Parathyroid adenoma (tissue), 2 donors: ENCODE results near the gene MXD1.

Experiments used
- H2AFZ ChIP-seq: fragments of 300-600 bp; sonication (generic); one replicate; pipeline ENCODE4 v1.7.0; 2017; ENCODE audit warnings: antibody characterized with exemption, mild to moderate bottlenecking
- H3K27ac ChIP-seq: fragments of 300-600 bp; sonication (generic); one replicate; pipeline ENCODE4 v1.7.0; 2017
- H3K27me3 ChIP-seq: fragments of 300-600 bp; sonication (generic); one replicate; pipeline ENCODE4 v1.7.0; 2017; ENCODE audit warnings: low read length; ENCODE audit not compliant: control insufficient read depth, insufficient read depth
- H3K36me3 ChIP-seq: fragments of 300-600 bp; sonication (generic); one replicate; pipeline ENCODE4 v1.7.0; 2017; ENCODE audit warnings: low read length; ENCODE audit not compliant: control insufficient read depth, insufficient read depth
- H3K4me1 ChIP-seq: fragments of 300-600 bp; sonication (generic); one replicate; pipeline ENCODE4 v1.7.0; 2017; ENCODE audit warnings: control low read depth
- H3K4me2 ChIP-seq: fragments of 300-600 bp; sonication (generic); one replicate; pipeline ENCODE4 v1.7.0; 2017; ENCODE audit warnings: low read length
- H3K4me3 ChIP-seq: fragments of 300-600 bp; sonication (generic); one replicate; pipeline ENCODE4 v1.7.0; 2017; ENCODE audit warnings: low read depth, low read length
- H3K79me2 ChIP-seq: fragments of 300-600 bp; sonication (generic); one replicate; pipeline ENCODE4 v1.7.0; 2017; ENCODE audit warnings: control low read depth
- H3K9ac ChIP-seq: fragments of 300-600 bp; sonication (generic); one replicate; pipeline ENCODE4 v1.7.0; 2017; ENCODE audit warnings: mild to moderate bottlenecking
- H3K9me3 ChIP-seq: fragments of 300-600 bp; sonication (generic); one replicate; pipeline ENCODE4 v1.7.0; 2017; ENCODE audit warnings: low read length; ENCODE audit not compliant: control insufficient read depth
- TF ChIP-seq, protein P1 (sequence below): fragments of 300-600 bp; sonication (generic); IDR thresholded peaks from one replicate; pipeline ENCODE4 v1.7.0; 2017; ENCODE audit warnings: antibody characterized with exemption, mild to moderate bottlenecking
- donor health status: primary hyperparathyroidism.

The MXD1 gene

DNA sequence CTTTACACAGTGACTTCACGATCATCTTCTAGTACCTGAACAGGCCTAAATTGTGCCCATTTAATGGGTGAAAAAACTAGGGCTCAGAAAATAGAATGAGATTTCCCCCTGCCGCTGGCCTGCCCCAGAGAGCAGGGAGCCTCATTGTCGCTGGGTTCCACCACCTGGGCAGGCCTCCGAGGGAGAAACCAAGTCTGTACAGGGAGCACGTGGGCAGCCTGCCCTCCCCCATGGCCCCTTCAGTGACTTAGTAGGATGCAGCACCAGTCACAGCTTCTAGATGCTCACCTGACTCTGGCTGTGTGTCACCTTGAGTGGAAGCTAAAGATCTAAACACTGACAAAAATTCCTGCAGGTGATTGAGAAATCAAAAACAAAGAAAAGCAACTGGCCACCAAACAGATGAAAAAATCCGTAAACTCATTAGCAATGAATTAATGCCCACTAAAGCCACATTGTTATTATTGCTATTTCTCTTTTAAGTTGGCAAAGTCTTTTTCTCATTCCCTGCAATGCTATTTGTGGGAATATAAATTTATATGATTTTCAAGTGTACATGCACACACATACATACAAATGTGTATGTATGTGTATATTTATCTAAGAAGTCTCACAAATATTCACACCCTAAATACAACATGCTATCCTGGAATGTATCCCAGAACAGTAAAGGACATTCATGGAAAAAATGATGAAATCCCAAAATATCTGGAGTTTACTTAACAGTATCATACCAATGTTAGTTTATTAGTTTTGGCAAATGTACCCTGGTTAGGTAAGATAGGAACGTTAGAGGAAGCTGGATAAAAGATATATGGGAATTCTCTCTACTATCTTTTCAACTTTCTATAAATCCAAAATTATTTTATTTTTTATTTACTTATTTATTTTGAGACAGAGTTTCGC lies 65.2 kb downstream of the MXD1 start:
- TF ChIP-seq, protein P1, sequence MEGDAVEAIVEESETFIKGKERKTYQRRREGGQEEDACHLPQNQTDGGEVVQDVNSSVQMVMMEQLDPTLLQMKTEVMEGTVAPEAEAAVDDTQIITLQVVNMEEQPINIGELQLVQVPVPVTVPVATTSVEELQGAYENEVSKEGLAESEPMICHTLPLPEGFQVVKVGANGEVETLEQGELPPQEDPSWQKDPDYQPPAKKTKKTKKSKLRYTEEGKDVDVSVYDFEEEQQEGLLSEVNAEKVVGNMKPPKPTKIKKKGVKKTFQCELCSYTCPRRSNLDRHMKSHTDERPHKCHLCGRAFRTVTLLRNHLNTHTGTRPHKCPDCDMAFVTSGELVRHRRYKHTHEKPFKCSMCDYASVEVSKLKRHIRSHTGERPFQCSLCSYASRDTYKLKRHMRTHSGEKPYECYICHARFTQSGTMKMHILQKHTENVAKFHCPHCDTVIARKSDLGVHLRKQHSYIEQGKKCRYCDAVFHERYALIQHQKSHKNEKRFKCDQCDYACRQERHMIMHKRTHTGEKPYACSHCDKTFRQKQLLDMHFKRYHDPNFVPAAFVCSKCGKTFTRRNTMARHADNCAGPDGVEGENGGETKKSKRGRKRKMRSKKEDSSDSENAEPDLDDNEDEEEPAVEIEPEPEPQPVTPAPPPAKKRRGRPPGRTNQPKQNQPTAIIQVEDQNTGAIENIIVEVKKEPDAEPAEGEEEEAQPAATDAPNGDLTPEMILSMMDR: no peak
- Histone ChIP-seq H3K27ac (no peak overlapping the region), H3K4me2 (no peak overlapping the region), H3K9ac (no peak overlapping the region), H3K27me3 (no peaks in the 10 kb centered on the region), H3K4me1 (peaks cover 10% of the 10 kb centered on the region), H3K4me3 (no peak overlapping the region), H2AFZ (no peak overlapping the region), H3K9me3 (no peaks in the 10 kb centered on the region), H3K79me2 (no peaks in the 10 kb centered on the region), H3K36me3 (no peaks in the 10 kb centered on the region)

DNA sequence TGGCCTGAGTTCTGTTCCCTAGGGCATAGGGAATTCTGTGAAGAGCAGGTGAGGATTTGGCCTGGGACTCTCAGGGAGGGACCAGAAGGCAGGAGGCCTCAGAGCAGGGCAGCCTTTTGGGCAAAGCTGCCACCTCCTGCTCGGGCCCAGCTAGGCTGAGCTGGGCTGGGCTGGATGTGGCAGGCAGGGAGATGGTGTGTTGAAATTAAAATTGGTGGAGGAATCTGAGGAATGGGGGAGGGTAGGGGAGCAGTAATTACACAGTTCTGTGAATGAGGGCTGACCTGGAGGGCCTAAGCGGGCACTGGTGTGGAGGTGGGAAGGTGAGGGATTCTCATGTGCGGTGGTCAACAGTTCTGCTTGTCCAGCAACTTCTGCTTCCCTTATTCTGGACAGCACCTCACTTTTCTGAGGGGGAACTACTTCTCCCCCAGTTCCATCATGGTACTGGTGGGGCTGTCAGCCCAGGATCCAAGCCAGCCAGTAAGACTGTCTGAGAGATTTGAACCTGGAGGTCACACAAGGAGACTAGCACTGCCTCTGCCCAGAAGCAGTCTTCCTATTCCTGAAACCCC lies 68.6 kb downstream of the MXD1 start:
- Histone ChIP-seq H2AFZ (no peak overlapping the region), H3K27me3 (no peaks in the 10 kb centered on the region), H3K4me2 (no peak overlapping the region)

DNA sequence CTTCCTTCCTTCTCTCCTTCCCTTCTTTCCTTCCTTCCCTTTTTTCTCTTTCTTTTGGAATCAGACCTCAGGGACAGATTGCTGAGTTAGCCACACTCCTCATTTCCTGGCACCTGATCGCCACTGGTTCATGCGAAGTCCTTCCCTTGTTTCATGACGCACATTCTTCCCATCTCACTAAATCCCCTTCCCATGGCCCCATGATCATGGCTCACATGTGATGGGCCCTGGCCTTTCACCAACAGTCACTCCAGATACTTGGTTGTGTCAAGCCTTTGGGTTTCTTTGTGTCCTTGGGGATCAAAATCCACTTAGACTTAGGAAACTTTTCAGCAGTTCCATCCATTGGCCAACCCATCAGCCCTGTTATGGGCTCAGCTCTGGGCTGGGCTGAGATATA lies 70.3 kb downstream of the MXD1 start:
- H2AFZ ChIP-seq: no peak overlapping the region
- no peaks in the 10 kb centered on the region for H3K9me3 ChIP-seq
- TF ChIP-seq, protein P1: no peak
- H3K4me3 ChIP-seq: no peak overlapping the region
- H3K36me3 ChIP-seq: no peaks in the 10 kb centered on the region
- no peaks in the 10 kb centered on the region for H3K27me3 ChIP-seq
- no peaks in the 10 kb centered on the region for H3K4me1 ChIP-seq
- no peak overlapping the region for H3K4me2 ChIP-seq
- H3K79me2 ChIP-seq: no peaks in the 10 kb centered on the region
- H3K9ac ChIP-seq: no peak overlapping the region
- H3K27ac ChIP-seq: no peak overlapping the region

More for the DNA sequence above, 68.6 kb downstream of the MXD1 start:
- H3K9ac ChIP-seq: no peak overlapping the region
- H3K4me3 ChIP-seq: no peak overlapping the region
- no peak overlapping the region for H3K27ac ChIP-seq
- no peaks in the 10 kb centered on the region for H3K79me2 ChIP-seq
- H3K9me3 ChIP-seq: no peaks in the 10 kb centered on the region
- no peaks in the 10 kb centered on the region for H3K36me3 ChIP-seq
- no peaks in the 10 kb centered on the region for H3K4me1 ChIP-seq
- TF ChIP-seq, protein P1: no peak

DNA sequence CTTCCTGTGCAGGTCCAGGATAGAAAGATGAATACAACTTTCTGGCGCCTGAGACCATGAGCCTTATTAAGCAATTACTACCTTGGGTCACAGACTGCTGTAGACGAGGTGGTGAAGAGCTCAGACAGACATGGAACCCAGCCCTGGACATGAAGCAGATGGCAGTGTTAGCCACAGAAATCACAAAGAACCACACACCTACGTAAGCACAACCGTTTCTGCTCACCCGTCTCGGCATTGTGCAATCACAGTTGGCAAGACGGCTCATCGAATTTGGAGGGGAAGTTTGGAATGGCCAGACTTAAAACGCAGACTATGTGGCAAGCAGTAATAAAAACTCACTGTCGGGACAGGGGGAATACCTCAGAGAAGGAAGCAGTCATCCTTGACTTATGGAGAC lies 70.8 kb downstream of the MXD1 start:
- Histone ChIP-seq H3K27ac (no peak overlapping the region), H3K79me2 (no peaks in the 10 kb centered on the region), H3K4me1 (no peaks in the 10 kb centered on the region), H3K9ac (no peak overlapping the region), H3K27me3 (no peaks in the 10 kb centered on the region), H3K4me2 (no peak overlapping the region), H2AFZ (no peak overlapping the region), H3K4me3 (no peak overlapping the region), H3K36me3 (no peaks in the 10 kb centered on the region), H3K9me3 (no peaks in the 10 kb centered on the region)
- TF ChIP-seq, protein P1: no peak
